GM23338 (cell line): Measurements from ENCODE around the gene PRKAR1B. TPM values are rescaled to one million over a fixed set of nuclear protein-coding genes. Genes with fewer than 3 reads are reported as not detected.

Experiments used
- ATAC-seq: fragments of 200-7000 bp; cut with Tn5 transposase; 3 replicates; pipeline ENCODE4 v1.9.1; 2020
- DNase-seq: peaks from one replicate; pipeline ENCODE4 v3.0.0-alpha.2; 2015; ENCODE audit warnings: low spot score
- H2AFZ ChIP-seq: fragments of 200-600 bp; sonication (generic); 2 replicates; pipeline ENCODE4 v1.8.0; 2016; ENCODE audit warnings: antibody characterized with exemption, mild to moderate bottlenecking, moderate library complexity
- H3F3A ChIP-seq: fragments of 200-600 bp; sonication (generic); replicated peaks from 2 replicates; pipeline ENCODE4 v1.8.0; 2017; ENCODE audit warnings: antibody characterized with exemption, mixed run types, low read depth
- H3K27ac ChIP-seq: fragments of 200-600 bp; sonication (generic); 2 replicates; pipeline ENCODE4 v1.6.1; 2016; ENCODE audit warnings: low read depth
- H3K27me3 ChIP-seq: fragments of 200-600 bp; sonication (generic); 2 replicates; pipeline ENCODE4 v1.8.0; 2016; ENCODE audit warnings: mild to moderate bottlenecking, mixed run types, moderate library complexity; ENCODE audit not compliant: insufficient read depth
- H3K36me3 ChIP-seq: fragments of 200-600 bp; sonication (generic); 2 replicates; pipeline ENCODE4 v1.8.0; 2016; ENCODE audit warnings: mild to moderate bottlenecking; ENCODE audit not compliant: insufficient read depth
- H3K4me1 ChIP-seq: fragments of 200-600 bp; sonication (generic); 2 replicates; pipeline ENCODE4 v1.8.0; 2016; ENCODE audit warnings: mild to moderate bottlenecking, moderate library complexity; ENCODE audit not compliant: insufficient read depth
- H3K4me2 ChIP-seq: fragments of 200-600 bp; sonication (generic); 2 replicates; pipeline ENCODE4 v1.7.1; 2017; ENCODE audit warnings: mixed run types
- H3K4me3 ChIP-seq: fragments of 200-600 bp; sonication (generic); 2 replicates; pipeline ENCODE4 v1.6.1; 2016; ENCODE audit warnings: mixed run types
- H3K79me2 ChIP-seq: fragments of 200-600 bp; sonication (generic); replicated peaks from 2 replicates; pipeline ENCODE4 v1.8.0; 2017; ENCODE audit warnings: mild to moderate bottlenecking; ENCODE audit not compliant: insufficient read depth
- H3K9me2 ChIP-seq: fragments of 200-600 bp; sonication (generic); 2 replicates; pipeline ENCODE4 v1.8.0; 2017; ENCODE audit not compliant: insufficient read depth
- H4K20me1 ChIP-seq: fragments of 200-600 bp; sonication (generic); replicated peaks from 2 replicates; pipeline ENCODE4 v1.8.0; 2017; ENCODE audit warnings: mild to moderate bottlenecking; ENCODE audit not compliant: insufficient read depth
- H3K27ac Mint-ChIP-seq: 2 replicates; pipeline ENCODE4 v1.8.0; 2020; ENCODE audit warnings: inconsistent platforms, mild to moderate bottlenecking, moderate library complexity, mixed read lengths
- H3K27me3 Mint-ChIP-seq: 3 replicates; pipeline ENCODE4 v1.8.0; 2022; ENCODE audit warnings: low read depth, mild to moderate bottlenecking, moderate library complexity, mixed read lengths, inconsistent platforms; ENCODE audit not compliant: insufficient read depth, poor library complexity
- H3K36me3 Mint-ChIP-seq: 3 replicates; pipeline ENCODE4 v1.8.0; 2021; ENCODE audit warnings: low read depth, mild to moderate bottlenecking, inconsistent platforms, moderate library complexity, mixed read lengths
- H3K4me1 Mint-ChIP-seq: 3 replicates; pipeline ENCODE4 v1.8.0; 2020; ENCODE audit warnings: mild to moderate bottlenecking, inconsistent platforms, mixed read lengths
- H3K4me3 Mint-ChIP-seq: 3 replicates; pipeline ENCODE4 v1.8.0; 2021; ENCODE audit warnings: moderate library complexity, mild to moderate bottlenecking, inconsistent platforms, mixed read lengths
- H3K9me3 Mint-ChIP-seq: 3 replicates; pipeline ENCODE4 v1.8.0; 2020; ENCODE audit warnings: moderate library complexity, mild to moderate bottlenecking, inconsistent platforms, mixed read lengths
- CREB1 ChIP-seq: fragments of 250-450 bp; sonication (Bioruptor Pico); IDR thresholded peaks from 2 replicates; pipeline ENCODE4 v1.5.0; 2020; ENCODE audit warnings: low read depth, mild to moderate bottlenecking, moderate library complexity
- CTCF ChIP-seq, 2 experiments: fragments of 200-600 bp in 1 of 2; sonication (generic) in 1 of 2; conservative IDR thresholded peaks; 2 replicates each; pipeline versions ENCODE4 v1.5.1 to v1.6.1; 2016 to 2017; ENCODE audit warnings: antibody characterized with exemption in 2 of 2, low read depth in 2 of 2, mild to moderate bottlenecking in 2 of 2, moderate library complexity in 1 of 2
- ETS1 ChIP-seq: IDR thresholded peaks from 2 replicates; pipeline ENCODE4 v1.6.1; 2016; ENCODE audit warnings: antibody characterized with exemption
- EZH2 ChIP-seq: fragments of 200-600 bp; sonication (generic); IDR thresholded peaks from one replicate; pipeline ENCODE4 v1.8.0; 2017; ENCODE audit warnings: antibody characterized with exemption, mild to moderate bottlenecking, low read depth; ENCODE audit not compliant: unreplicated experiment
- JUNB ChIP-seq: IDR thresholded peaks from one replicate; pipeline ENCODE4 v1.6.1; 2016; ENCODE audit warnings: antibody characterized with exemption; ENCODE audit not compliant: unreplicated experiment
- NANOG ChIP-seq: IDR thresholded peaks from 2 replicates; pipeline ENCODE4 v1.6.1; 2016; ENCODE audit warnings: antibody characterized with exemption, borderline replicate concordance
- POLR2AphosphoS5 ChIP-seq: IDR thresholded peaks from 2 replicates; pipeline ENCODE4 v1.6.1; 2016; ENCODE audit warnings: antibody characterized with exemption, low read depth
- REST ChIP-seq: IDR thresholded peaks from one replicate; pipeline ENCODE4 v1.6.1; 2018; ENCODE audit warnings: antibody characterized with exemption; ENCODE audit not compliant: unreplicated experiment
- STAT1 ChIP-seq: IDR thresholded peaks from one replicate; pipeline ENCODE4 v1.6.1; 2016; ENCODE audit warnings: antibody characterized with exemption; ENCODE audit not compliant: unreplicated experiment
- ZNF114 ChIP-seq: fragments of 250-450 bp; sonication (Bioruptor Pico); IDR thresholded peaks from 2 replicates; pipeline ENCODE4 v1.5.0; 2020; ENCODE audit warnings: mild to moderate bottlenecking, moderate library complexity
- ZNF331 ChIP-seq: fragments of 250-450 bp; sonication (Bioruptor Pico); IDR thresholded peaks from 2 replicates; pipeline ENCODE4 v1.5.0; 2020; ENCODE audit warnings: low read depth, mild to moderate bottlenecking, moderate library complexity
- polyA plus RNA-seq: library from polyadenylated mRNA; unstranded; fragments of >200 nt; fragmentation: Nextera tagmentation; extraction: Ambion mirVana; gene quantifications from 2 replicates; pipeline ENCODE4 v1.2.1, GENCODE V29; 2016
- total RNA-seq: library from RNA; depleted of rRNA; stranded (reverse); fragments of >200 nt; shearing (Covaris generic); gene quantifications from 2 replicates; pipeline ENCODE4 v1.2.3, GENCODE V29; 2014

The PRKAR1B gene
- total and polyA plus RNA-seq, 2 experiments from 2014 or later, result 35.7 to 36.7 TPM

- TF ChIP-seq REST (no peak), CREB1 (CRISPR knock-in tag) (no peak), NANOG (no peak), POLR2AphosphoS5 (no peak), EZH2 (no peak), ETS1 (no peak), JUNB (no peak), STAT1 (no peak), ZNF331 (CRISPR knock-in tag) (no peak), CTCF (conservative IDR thresholded peaks at IDR 0.05; ENCODE audit: low read depth in 2 of 2) (no peak)
Observed at GRCh38 chr7:659306-659847, 67.7 kb downstream of the PRKAR1B start (continued).

- H3K4me3 ChIP-seq, result no peak overlapping the region
- H3K9me2 ChIP-seq, result peaks cover 20% of the 10 kb centered on the region
- H3K36me3 ChIP-seq, result no peaks in the 10 kb centered on the region
- DNase-seq (no peak), ATAC-seq (no peak)
- H3K27ac Mint-ChIP-seq, result no peak overlapping the region
- H3K79me2 ChIP-seq, result peaks cover 38% of the 10 kb centered on the region
- no peak overlapping the region for H3K4me3 Mint-ChIP-seq
- H3K4me2 ChIP-seq, result no peak overlapping the region
- no peak overlapping the region for H3K27ac ChIP-seq
- no peaks in the 10 kb centered on the region for H3F3A ChIP-seq
- H3K36me3 Mint-ChIP-seq, result peaks cover 9% of the 10 kb centered on the region
- peaks cover 8% of the 10 kb centered on the region; the same call in 2 of the 3 replicates for H3K9me3 Mint-ChIP-seq
- no peaks in the 10 kb centered on the region for H4K20me1 ChIP-seq
- peaks cover 2% of the 10 kb centered on the region; the same call in 1 of the 3 replicates for H3K4me1 Mint-ChIP-seq
- H2AFZ ChIP-seq, result no peak overlapping the region
- H3K4me1 ChIP-seq, result no peaks in the 10 kb centered on the region
- H3K27me3 Mint-ChIP-seq, result peaks cover 4% of the 10 kb centered on the region
- no peaks in the 10 kb centered on the region for H3K27me3 ChIP-seq
- TF ChIP-seq EZH2 (no peak), POLR2AphosphoS5 (no peak), CTCF (conservative IDR thresholded peaks at IDR 0.05; ENCODE audit: low read depth in 2 of 2) (no peak), ZNF331 (CRISPR knock-in tag) (no peak), REST (no peak), ZNF114 (CRISPR knock-in tag) (no peak), ETS1 (no peak), CREB1 (CRISPR knock-in tag) (no peak)
Observed at GRCh38 chr7:657565-658119, 69.4 kb downstream of the PRKAR1B start.
